ENCODE measurements around the gene DYNC1I1. TPM values are rescaled to one million over a fixed set of nuclear protein-coding genes. Genes with fewer than 3 reads are reported as not detected.

Gene DYNC1I1
- total and polyA plus RNA-seq, 4 donors, result 0.28 to 0.67 (median 0.39) TPM

DNA sequence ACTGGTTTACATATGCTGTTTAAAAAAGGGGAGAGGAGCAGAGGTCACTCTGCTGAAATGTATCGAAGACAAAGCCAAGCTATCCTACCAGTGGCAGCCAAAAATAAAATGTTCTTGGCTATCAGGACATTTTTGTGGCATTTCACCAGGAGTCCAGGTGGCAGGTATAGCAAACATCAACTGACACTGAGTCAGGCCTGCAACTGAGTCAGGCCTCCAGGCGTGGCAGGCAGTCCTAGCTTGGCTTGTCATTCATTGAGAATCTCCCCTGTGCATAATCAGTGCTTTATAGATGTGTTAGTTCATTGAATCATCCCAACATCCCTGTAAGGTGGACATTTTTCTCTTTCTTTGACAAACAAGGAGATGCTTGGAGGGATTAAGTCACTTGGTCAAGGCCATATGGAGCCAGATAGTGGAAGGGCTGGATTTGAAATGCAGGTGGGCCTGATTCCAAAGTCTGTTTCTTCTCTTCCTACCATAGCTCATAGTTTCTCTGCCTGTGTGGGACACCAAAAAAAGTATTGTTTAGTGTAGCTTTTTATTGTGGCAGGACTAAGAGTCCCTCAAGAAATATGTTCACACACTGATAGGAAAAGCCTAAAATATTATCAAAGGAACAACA, 4.3 kb downstream of the DYNC1I1 start:
- TF ChIP-seq RAD21 (IDR thresholded peaks at IDR 0.05), result no peak
- H3K36me3 ChIP-seq (ENCODE audit: control insufficient read depth in 4 of 4, insufficient read depth in 3 of 4, low read depth in 1 of 4, low read length in 3 of 4), result no peaks in the 10 kb centered on the region
- WGBS, result 90% methylated on average over 2 of the region's 2 CpGs
- H3K27me3 ChIP-seq (ENCODE audit: control insufficient read depth in 4 of 4, insufficient read depth in 4 of 4, low read length in 3 of 4), result no peaks in the 10 kb centered on the region
- no peak for DNase-seq (ENCODE audit: low spot score)
- no peak overlapping the region for H3K27ac ChIP-seq (ENCODE audit: low read depth in 1 of 2, low read length in 2 of 2)
- H3K4me3 ChIP-seq (ENCODE audit: low read depth in 1 of 3, low read length in 3 of 3), result no peak overlapping the region
- H3K4me1 ChIP-seq (ENCODE audit: control insufficient read depth in 4 of 4, insufficient read depth in 4 of 4, low read length in 3 of 4), result peaks cover 2 to 9% (median 8%) of the 10 kb centered on the region in 4 donors
- no peak overlapping the region for H3K9ac ChIP-seq (ENCODE audit: low read depth in 1 of 2, low read length in 2 of 2)
- no peaks in the 10 kb centered on the region for H3K9me3 ChIP-seq (ENCODE audit: control insufficient read depth in 4 of 4, low read length in 3 of 4)

DNA sequence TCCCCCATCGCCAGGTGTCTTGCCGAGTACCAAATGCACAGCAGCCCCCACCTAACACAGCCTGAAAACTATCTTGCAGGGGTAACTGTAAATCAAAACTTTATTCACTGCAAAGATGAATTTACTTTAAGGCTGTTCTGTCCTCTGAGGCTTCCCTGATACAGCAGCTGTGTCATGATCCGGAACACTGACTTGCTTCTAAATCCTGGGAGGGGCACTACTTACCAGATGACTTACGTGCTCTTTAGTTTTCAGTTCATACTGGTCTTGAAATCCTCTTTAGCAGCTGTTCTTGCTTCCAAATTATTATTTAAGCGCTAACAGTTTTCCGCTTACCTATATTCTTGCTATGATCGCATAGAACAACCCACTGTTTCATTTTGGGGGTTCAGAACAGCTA, 4.9 kb downstream of the DYNC1I1 start:
- no peak overlapping the region for H3K27ac ChIP-seq (ENCODE audit: low read depth in 1 of 2, low read length in 2 of 2)

More for the DNA sequence above, 4.9 kb downstream of the DYNC1I1 start:
- H3K9me3 ChIP-seq (ENCODE audit: control insufficient read depth in 4 of 4, low read length in 3 of 4), result no peaks in the 10 kb centered on the region
- TF ChIP-seq, protein P1, sequence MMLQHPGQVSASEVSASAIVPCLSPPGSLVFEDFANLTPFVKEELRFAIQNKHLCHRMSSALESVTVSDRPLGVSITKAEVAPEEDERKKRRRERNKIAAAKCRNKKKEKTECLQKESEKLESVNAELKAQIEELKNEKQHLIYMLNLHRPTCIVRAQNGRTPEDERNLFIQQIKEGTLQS (IDR thresholded peaks at IDR 0.05), result no peak
- TF ChIP-seq GABPA (IDR thresholded peaks at IDR 0.05 in 1 of 2, conservative IDR thresholded peaks at IDR 0.05 in 1 of 2) (no peak), MAX (IDR thresholded peaks at IDR 0.05) (no peak), CTCF (IDR thresholded peaks at IDR 0.05; ENCODE audit: low read depth, low read length, missing input control) (no peak), TAF1 (conservative IDR thresholded peaks at IDR 0.05) (no peak), HNF4G (IDR thresholded peaks at IDR 0.05) (no peak), JUND (IDR thresholded peaks at IDR 0.05) (no peak), EGR1 (IDR thresholded peaks at IDR 0.05; ENCODE audit: low read depth in 2 of 2) (no peak), ZBTB33 (IDR thresholded peaks at IDR 0.05) (no peak), FOXA2 (IDR thresholded peaks at IDR 0.05) (no peak)
- H3K36me3 ChIP-seq (ENCODE audit: control insufficient read depth in 4 of 4, insufficient read depth in 3 of 4, low read depth in 1 of 4, low read length in 3 of 4), result no peaks in the 10 kb centered on the region
- no peak overlapping the region for H3K9ac ChIP-seq (ENCODE audit: low read depth in 1 of 2, low read length in 2 of 2)
- H3K27me3 ChIP-seq (ENCODE audit: control insufficient read depth in 4 of 4, insufficient read depth in 4 of 4, low read length in 3 of 4), result peaks cover 0 to 2% (median 0%) of the 10 kb centered on the region in 4 donors
- H3K4me3 ChIP-seq (ENCODE audit: low read depth in 1 of 3, low read length in 3 of 3), result no peak overlapping the region
- WGBS, result 95% methylated on average over 7 of the region's 7 CpGs
- no peak for DNase-seq (ENCODE audit: low spot score)
- peaks cover 2 to 9% (median 6%) of the 10 kb centered on the region in 4 donors for H3K4me1 ChIP-seq (ENCODE audit: control insufficient read depth in 4 of 4, insufficient read depth in 4 of 4, low read length in 3 of 4)
